HG03066 (cell line): ENCODE data around the gene KIF9.
"Not testable (repeated sequence)": the region's sequence is repeated elsewhere in the genome, so short reads cannot be mapped to it uniquely, and the experiment has no call there.

Experiments used
- ATAC-seq: cut with Tn5 transposase; IDR thresholded peaks from one replicate; pipeline ENCODE4 v1.9.1; 2021; ENCODE audit warnings: low read depth; ENCODE audit not compliant: unreplicated experiment

Gene KIF9, protein sequence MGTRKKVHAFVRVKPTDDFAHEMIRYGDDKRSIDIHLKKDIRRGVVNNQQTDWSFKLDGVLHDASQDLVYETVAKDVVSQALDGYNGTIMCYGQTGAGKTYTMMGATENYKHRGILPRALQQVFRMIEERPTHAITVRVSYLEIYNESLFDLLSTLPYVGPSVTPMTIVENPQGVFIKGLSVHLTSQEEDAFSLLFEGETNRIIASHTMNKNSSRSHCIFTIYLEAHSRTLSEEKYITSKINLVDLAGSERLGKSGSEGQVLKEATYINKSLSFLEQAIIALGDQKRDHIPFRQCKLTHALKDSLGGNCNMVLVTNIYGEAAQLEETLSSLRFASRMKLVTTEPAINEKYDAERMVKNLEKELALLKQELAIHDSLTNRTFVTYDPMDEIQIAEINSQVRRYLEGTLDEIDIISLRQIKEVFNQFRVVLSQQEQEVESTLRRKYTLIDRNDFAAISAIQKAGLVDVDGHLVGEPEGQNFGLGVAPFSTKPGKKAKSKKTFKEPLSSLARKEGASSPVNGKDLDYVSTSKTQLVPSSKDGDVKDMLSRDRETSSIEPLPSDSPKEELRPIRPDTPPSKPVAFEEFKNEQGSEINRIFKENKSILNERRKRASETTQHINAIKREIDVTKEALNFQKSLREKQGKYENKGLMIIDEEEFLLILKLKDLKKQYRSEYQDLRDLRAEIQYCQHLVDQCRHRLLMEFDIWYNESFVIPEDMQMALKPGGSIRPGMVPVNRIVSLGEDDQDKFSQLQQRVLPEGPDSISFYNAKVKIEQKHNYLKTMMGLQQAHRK

GRCh38 chr3:47282424-47283192 lies at the start of gene KIF9, which contains the start of gene KLHL18:
KIF9 (minus strand) TSS chr3:47282799; CDS start chr3:47277374, 5,425 bp downstream.
KLHL18 (plus strand) TSS chr3:47282944; CDS start chr3:47282966, 22 bp downstream.
- peak; percentile 78 for ATAC-seq

DNA sequence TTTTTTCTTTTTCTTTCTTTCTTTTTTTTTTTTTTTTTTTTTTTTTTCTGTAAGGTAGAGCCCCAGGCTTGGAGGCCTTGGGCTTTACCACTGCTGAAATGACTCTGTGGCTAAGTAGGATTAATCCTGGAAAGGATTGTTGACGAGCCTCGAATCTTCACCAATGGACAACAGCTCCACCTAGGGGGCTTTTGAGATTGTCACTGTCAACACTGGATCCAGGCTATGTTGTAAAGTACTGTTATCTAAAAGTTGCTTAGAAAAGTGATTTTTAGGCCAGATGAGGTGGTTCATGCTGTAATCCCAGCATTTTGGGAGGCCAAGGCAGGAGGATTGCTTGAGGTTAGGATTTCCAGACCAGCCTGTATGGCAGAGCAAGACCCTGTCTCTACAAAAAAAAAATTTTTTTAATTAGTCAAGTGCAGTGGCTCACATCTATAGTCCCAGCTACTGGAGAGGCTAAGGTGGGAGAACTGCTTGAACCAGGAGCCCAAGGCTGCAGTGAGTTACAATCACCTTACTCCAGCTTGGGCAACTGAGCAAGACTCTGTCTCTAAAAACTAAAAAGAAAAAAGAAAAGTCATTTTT lies 41.8 kb upstream of the KIF9 start:
- ATAC-seq: no peak

DNA sequence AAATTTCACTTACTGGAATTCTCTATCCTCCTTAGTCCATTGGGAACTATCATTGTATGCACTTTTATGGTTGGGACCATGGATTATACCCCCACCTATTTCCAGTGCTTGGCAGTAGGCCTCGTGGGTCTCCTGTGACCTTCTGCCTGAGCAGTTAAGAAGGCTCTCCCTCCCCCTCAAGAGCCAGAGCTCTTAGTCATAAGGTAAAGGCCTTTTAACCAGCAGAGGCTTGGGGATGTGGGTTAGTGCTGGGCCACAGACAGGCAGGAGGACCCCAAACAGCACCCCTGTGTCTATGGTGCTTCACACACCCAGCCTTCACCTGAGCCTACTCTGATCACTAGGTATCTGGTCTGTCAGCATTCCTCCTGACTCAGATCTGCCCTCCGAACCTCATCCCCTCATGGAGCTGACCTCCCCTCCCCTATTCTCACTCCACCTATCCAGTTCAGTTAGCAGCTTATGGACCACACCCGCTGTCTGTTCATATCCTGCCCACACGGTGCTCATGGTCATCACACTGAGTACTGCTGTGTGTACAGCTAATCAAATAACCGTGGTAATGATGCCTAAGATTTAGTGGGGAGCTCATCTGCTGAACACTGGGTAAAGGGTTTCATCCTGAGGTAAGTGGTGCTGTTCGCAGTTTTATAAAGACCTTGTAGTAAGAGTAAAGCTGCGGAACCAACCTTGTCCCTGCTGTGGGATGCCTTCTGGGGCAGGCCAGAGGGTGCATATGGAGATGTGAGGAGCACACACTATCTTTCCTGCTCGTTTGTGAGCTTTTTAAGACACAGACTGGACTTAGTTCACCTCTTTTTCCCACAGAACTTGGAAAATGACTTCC lies 41.1 kb upstream of the KIF9 start:
- ATAC-seq: no peak

- no peak for ATAC-seq
Observed at GRCh38 chr3:47319956-47320355, 37.4 kb upstream of the KIF9 start.

DNA sequence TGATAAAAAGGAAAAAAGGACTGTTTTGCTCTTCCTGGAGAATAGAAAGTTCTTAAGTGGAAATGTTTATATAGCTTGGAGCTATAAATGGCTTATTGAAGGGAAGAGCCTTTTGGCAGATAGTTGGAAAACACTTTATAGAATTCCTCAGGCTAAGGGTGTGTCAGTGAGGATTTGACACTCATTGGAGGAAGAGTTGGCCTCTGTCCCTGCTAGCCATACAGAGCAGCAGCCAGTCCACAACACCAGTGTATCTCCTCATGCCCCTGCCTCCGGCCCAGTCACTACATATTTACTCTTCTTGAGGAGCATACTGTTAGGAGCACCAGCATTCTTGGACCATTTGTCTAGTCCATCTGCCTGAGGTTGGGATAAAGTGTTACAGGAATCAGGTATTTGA lies 36.3 kb upstream of the KIF9 start:
- ATAC-seq: no peak

DNA sequence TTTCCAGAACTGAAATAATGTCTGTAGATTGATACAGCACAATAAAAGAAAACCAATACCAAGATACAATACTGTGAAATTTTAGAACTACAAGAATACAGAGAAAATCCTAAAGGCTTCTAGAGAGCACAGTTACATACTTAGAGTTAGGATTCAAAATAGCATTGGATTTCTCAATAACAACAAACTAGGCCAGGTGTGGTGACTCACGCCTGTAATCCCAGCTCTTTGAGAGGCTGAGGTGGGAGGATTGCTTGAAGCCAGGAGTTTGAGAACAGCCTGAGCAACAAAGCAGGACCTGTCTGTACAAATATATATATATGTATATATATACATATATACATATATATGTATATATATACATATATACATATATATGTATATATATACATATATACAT lies 33.6 kb upstream of the KIF9 start:
- not testable (repeated sequence) for ATAC-seq

GRCh38 chr3:47315069-47315647 lies 32.6 kb upstream of the KIF9 start:
- no peak for ATAC-seq

DNA sequence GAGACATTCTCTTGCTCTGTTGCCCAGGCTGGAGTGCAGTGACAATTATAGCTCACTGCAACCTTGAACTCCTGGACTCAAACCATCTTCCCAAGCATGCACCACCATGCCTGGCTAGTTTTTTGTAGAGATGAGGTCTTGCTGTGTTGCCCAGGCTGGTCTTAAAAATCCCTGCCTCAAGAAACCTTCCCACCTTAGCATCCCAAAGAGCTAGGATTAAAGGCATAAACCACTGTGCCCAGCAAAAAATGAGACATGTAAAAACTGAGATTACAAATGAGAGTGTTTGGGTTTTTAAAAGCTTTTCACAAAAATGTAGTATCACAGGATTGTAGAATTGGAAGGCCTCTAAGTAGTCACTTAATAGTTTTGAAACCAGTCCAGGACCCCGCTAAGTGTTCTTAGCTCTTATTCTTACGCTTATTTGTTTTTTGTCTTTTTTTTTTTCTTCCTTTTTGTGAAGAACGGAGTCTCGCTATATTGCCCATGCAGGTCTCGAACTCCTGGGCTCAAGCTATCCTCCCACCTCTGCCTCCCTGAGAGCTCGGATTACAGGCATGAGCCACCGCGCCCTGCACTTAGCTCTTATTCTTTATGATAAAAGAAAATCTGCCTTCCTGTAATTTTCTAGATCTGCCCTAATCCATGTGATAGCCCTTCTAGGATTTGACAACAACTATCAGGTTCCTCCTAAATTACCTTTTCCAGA lies 31.6 kb upstream of the KIF9 start:
- ATAC-seq: no peak

DNA sequence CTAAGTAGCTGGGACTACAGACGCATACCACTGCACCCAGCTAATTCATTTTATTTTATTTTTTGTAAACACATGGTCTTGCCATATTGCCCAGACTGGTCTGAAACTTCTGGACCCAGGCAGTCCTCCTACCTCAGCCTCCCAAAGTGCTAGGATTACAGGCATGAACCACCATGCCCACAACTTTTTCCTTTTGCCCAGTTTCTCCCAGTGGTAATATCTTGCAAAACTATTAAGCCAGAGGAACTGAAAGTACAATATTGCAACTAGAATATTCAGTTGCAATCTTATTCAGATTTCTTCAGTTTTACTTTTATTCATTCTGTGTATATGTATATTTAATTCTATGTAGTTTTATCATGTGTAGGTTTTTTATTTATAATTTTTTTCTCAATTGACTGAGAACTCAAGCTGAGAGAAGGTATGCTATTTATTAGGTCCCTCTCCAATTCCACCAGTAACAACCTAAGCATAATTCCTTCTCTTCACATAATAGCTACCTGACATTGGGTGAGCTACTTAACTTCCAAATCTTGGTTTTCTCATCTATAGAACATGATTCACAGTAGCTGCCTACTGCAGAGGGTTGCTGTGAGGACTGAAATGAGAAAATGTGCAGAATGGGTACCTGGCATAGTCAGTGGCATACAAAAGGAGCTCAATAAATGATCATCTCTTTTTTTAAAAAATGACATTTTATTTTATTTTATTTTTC lies 30.9 kb upstream of the KIF9 start:
- ATAC-seq: no peak

GRCh38 chr3:47310391-47310790 lies 27.8 kb upstream of the KIF9 start:
- no peak for ATAC-seq

- ATAC-seq: not testable (repeated sequence)
Observed at GRCh38 chr3:47309231-47309630, 26.6 kb upstream of the KIF9 start.

GRCh38 chr3:47306022-47306421 lies 23.4 kb upstream of the KIF9 start:
- ATAC-seq: no peak

DNA sequence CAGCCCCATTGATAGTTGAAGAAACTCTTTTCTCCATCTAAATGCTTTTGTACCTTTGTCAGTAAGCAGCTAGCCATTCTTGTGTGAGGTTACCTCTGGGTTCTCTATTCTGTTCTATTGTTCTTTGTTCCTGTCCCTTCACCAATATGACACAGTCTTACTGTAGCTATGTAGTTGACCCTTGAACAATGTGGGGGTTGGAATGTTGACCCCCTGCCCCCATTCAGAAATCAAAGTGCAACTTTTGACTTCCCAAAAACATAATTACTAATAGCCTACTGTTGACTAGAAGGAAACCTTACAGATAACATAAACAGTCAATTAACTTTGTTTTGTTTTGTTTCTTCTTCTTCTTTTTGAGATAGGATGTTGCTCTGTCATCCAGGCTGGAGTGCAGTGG lies 18.9 kb upstream of the KIF9 start:
- no peak for ATAC-seq

GRCh38 chr3:47299381-47300318 lies 17.1 kb upstream of the KIF9 start:
- ATAC-seq: no peak

- ATAC-seq: no peak
Observed at GRCh38 chr3:47298439-47298838, 15.8 kb upstream of the KIF9 start.

DNA sequence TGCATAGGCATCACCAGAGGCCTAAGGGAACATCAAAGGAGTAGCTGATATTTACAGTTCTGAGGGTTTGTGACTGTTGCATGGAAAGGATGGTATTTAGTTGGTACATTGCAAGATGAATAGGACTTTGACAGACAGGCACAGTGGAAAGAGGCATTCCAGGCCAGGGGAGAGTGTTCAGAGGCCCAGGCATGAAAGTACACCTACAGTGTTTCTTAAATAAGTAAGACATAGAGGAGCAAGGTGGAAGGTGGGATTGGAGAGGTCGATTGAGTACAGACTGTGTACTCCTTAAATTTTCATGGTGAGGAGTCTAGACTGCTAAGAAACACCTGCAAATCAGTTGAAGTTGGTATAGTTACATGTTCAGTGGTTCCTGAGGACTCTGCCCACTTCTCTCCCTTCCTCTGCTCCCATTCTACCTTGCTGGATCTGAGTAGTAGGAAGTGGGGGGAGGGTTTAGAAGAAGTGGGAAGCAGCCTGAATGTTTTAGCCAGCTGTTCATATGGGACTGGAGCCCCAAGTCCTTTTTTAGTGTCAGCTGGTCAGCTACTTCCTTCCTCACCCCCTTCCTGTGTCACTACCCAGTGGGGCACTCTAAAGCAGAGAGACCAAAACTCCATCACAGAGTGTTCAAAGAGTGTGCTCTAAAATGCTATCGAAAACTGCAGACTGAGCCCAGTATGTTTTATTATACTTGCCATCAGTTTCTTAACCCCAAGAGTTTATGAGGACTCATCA lies 14.1 kb upstream of the KIF9 start:
- no peak for ATAC-seq
